NT2/D1 (cell line): ENCODE data around the gene RHOG.

Source experiments
- DNase-seq: peaks from one replicate; pipeline ENCODE4 v3.0.0-alpha.2; 2011; ENCODE audit warnings: low read depth, low spot score
- H3K27me3 ChIP-seq: 2 replicates; pipeline ENCODE4 v1.6.0; 2011; ENCODE audit warnings: mild to moderate bottlenecking; ENCODE audit not compliant: insufficient read length, insufficient read depth
- H3K36me3 ChIP-seq: 2 replicates; pipeline ENCODE4 v1.6.1; 2011; ENCODE audit warnings: mild to moderate bottlenecking, low read length, mixed read lengths; ENCODE audit not compliant: insufficient read depth, insufficient read length
- H3K4me1 ChIP-seq: 2 replicates; pipeline ENCODE4 v1.5.1; 2011; ENCODE audit not compliant: insufficient read depth, insufficient read length
- H3K4me3 ChIP-seq: 2 replicates; pipeline ENCODE4 v1.5.1; 2011; ENCODE audit warnings: low read depth; ENCODE audit not compliant: insufficient read length
- H3K9ac ChIP-seq: 2 replicates; pipeline ENCODE4 v1.6.0; 2011; ENCODE audit warnings: low read depth; ENCODE audit not compliant: insufficient read length
- H3K9me3 ChIP-seq: 2 replicates; pipeline ENCODE4 v1.5.1; 2011; ENCODE audit warnings: mild to moderate bottlenecking, low read length; ENCODE audit not compliant: insufficient read depth
- SUZ12 ChIP-seq: IDR thresholded peaks from 2 replicates; pipeline ENCODE4 v1.6.1; 2011; ENCODE audit not compliant: insufficient read length, insufficient read depth; ENCODE audit errors: extremely low read depth
- YY1 ChIP-seq: IDR thresholded peaks from 2 replicates; pipeline ENCODE4 v1.6.1; 2011; ENCODE audit not compliant: insufficient read length, insufficient read depth
- ZNF274 ChIP-seq: IDR thresholded peaks from 2 replicates; pipeline ENCODE4 v1.6.1; 2011; ENCODE audit warnings: mild to moderate bottlenecking, low read depth, low read length

Gene RHOG

DNA sequence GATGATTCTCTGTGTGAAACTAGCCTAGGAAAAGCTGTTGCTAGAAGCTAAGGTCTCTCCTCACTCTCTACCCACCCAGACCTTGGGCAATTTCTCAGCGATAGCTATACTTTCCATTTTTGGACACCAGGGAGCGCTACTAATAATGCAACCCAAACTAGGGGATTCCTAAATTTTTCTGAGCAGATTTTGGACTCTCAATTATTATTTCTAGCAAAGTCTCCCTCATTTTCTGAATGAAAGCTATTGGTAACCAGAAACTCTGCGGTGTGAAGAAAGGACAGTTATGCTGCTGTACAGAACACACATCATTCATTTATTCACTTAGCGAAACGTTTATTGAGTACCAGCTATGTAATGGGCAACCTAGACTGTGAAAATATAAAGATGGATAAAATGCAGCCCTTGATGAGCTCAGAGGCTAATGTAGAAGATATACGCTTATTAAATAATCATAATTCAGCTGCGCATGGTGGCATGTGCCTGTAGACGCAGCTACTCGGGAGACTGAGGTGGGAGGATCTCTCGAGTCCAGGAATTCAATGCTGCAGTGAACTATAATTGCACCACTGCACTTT lies 8.6 kb upstream of the RHOG start:
- Histone ChIP-seq H3K36me3 (no peaks in the 10 kb centered on the region), H3K4me3 (no peak overlapping the region), H3K27me3 (no peaks in the 10 kb centered on the region), H3K4me1 (peaks cover 6% of the 10 kb centered on the region), H3K9ac (no peak overlapping the region), H3K9me3 (no peaks in the 10 kb centered on the region)
- no peak for DNase-seq
- no peak for TF ChIP-seq YY1
- no peak for TF ChIP-seq SUZ12
- no peak for TF ChIP-seq ZNF274

DNA sequence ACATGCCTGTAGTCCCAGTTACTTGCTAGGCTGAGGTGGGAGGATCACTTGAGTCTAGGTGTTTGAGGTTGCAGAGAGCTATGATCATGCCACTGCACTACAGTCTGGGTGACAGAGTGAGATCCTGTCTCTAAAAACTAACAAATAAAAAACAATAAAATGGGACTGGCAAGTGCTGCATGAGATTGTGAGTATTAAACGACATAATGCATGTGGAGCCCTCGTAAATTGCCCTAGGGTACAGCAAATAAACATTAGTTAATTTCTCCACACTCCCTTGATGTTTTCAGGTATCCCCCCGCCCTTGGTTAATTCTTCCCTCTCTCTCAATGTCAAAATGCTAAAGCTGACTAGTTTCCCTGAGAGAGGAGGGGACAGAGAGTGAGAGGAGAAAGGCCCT lies 4.9 kb upstream of the RHOG start:
- TF ChIP-seq YY1 (no peak), ZNF274 (no peak), SUZ12 (no peak)
- Histone ChIP-seq H3K4me3 (no peak overlapping the region), H3K36me3 (no peaks in the 10 kb centered on the region), H3K9ac (no peak overlapping the region), H3K9me3 (no peaks in the 10 kb centered on the region), H3K27me3 (no peaks in the 10 kb centered on the region), H3K4me1 (no peaks in the 10 kb centered on the region)
- DNase-seq = no peak

DNA sequence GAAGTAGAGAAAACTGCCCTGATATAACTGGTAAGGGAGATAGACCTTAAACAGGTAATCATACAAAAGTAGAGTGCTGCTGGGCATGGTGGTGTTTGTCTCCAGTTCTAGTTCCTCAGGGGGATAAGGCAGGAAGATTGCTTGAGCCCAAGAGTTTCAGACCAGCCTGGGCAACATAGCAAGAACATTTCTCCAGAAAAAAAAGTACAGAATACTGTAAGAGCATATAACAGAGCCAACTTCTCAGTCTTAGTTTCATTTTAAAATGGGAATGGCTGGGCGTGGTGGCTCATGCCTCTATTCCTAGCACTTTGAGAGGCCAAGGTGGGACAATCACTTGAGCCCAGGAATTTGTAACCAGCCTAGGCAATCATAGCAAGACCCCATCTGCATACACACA lies 4.5 kb upstream of the RHOG start:
- Histone ChIP-seq H3K9me3 (no peaks in the 10 kb centered on the region), H3K4me3 (no peak overlapping the region), H3K4me1 (no peaks in the 10 kb centered on the region), H3K27me3 (no peaks in the 10 kb centered on the region), H3K9ac (no peak overlapping the region), H3K36me3 (no peaks in the 10 kb centered on the region)
- no peak for DNase-seq
- no peak for TF ChIP-seq ZNF274
- no peak for TF ChIP-seq YY1
- TF ChIP-seq SUZ12 = no peak

DNA sequence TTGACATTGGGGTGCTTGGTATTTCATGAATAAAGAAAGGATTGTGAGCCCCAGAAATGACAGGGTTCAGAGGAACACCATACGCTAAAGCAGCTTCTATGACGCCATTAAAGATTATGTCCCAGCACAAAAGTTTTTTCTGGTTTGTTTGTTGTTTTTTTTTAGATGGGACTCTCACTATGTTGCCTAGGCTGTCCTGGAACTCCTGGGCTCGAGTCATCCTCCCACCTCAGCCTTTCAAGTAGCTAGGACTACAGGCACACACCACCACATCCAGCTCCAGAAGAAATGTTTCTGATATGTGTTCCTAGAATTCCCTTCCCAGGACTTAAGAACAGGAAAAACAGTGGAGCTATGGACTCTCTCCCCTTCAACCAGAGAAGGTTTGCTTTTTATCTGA lies 2.6 kb upstream of the RHOG start:
- H3K4me1 ChIP-seq = peaks cover 8% of the 10 kb centered on the region
- no peak overlapping the region for H3K9ac ChIP-seq
- H3K27me3 ChIP-seq = no peaks in the 10 kb centered on the region
- no peak for DNase-seq
- H3K9me3 ChIP-seq = no peaks in the 10 kb centered on the region
- TF ChIP-seq ZNF274 (no peak), YY1 (no peak), SUZ12 (no peak)
- peaks cover 9% of the 10 kb centered on the region for H3K36me3 ChIP-seq
- no peak overlapping the region for H3K4me3 ChIP-seq

DNA sequence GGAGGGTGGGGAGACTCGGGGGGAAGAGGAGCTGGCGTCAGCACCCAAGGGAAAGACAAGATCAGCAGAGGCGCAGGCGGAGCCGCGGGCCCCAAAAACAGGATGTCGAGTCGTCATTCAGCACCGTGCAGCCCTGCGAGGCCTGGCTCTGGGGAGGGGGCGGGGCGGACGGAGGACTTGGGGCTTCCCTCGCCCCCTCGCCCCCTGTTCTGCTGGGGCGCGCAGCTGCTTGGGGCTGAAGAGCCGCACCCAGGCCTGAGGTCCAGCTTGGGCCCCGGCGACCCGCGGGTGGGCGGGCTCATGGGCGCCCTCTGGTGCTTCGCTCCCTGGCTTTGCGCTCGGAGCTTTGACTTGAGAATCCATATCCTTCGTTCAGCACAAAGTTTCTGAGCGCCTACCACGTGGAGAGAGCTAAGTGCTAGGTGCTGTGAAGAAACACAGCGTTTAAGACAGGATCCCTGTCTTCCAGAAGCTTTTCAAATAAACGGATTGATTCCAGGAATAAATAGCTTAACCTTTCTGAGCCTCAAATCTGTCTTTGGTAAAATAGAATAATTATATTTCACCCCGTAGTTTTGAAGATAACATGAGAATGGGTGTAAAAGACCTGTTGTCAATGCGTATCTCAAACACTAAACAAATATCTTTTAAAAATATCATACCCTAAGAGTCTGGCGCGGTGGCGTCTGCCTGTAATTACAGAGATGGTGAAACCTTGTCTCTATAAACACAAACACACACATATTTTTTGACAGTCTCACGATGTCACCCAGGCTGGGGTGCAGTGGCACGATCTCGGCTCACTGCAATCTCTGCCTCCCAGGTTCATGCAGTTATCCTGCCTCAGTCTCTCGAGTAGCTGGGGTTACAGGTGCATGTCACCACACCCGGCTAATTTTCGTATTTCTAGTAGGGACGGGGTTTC lies 929 bp upstream of the RHOG start:
- peaks cover 11% of the 10 kb centered on the region for H3K4me1 ChIP-seq
- no peaks in the 10 kb centered on the region for H3K27me3 ChIP-seq
- peak; percentile 72 for DNase-seq
- peak overlapping the region; percentile 36 for H3K4me3 ChIP-seq
- H3K9ac ChIP-seq = peak overlapping the region; percentile 82
- H3K36me3 ChIP-seq = peaks cover 24% of the 10 kb centered on the region
- H3K9me3 ChIP-seq = no peaks in the 10 kb centered on the region
- TF ChIP-seq YY1 (no peak), ZNF274 (no peak), SUZ12 (no peak)

DNA sequence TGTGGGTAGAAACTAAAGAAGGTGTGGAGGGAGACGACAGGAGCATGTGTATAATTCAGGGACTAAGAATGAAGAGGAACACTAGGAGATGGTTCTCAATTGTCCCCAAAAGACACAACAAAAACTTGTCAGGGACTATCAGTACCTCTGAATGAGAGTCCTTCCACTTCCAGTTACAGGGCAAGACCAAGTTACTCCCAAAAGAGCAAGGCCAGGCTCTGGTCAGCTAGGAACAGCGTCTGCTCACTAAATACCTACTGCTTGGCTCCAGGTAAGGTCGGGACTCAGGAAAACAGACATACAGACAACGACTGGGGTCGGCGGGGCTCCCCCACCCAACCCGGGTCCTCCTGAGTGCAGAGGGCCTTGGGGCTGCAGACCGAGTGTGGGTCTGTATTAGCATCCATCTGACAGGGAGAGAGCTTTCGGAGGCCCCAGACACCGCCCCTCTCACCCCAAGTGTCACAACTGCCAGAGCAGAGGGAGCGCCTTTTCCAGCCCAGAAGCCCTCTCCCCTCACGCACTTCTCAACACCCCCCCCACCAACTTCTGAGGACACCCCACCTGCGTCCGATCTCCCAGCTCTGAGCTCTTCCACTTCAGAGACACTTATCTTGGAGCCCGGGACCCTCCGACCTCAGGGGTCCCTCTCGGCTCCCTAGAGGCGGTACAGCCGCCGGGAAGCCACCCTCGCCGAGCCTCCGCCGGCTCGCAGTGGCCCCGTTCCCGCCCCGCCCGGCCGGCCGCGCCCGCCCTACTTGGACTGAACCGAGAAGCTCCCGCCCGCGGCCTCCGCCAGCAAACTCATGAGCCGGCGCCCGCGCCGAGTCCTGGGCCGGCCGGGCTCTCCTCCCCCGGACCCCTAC lies 522 bp downstream of the RHOG start:
- Histone ChIP-seq H3K4me3 (peak overlapping the region; percentile 80), H3K36me3 (peaks cover 32% of the 10 kb centered on the region), H3K27me3 (no peaks in the 10 kb centered on the region), H3K9me3 (no peaks in the 10 kb centered on the region), H3K4me1 (peaks cover 11% of the 10 kb centered on the region), H3K9ac (peak overlapping the region; percentile 87)
- DNase-seq = no peak
- TF ChIP-seq ZNF274 (no peak), YY1 (no peak), SUZ12 (no peak)

DNA sequence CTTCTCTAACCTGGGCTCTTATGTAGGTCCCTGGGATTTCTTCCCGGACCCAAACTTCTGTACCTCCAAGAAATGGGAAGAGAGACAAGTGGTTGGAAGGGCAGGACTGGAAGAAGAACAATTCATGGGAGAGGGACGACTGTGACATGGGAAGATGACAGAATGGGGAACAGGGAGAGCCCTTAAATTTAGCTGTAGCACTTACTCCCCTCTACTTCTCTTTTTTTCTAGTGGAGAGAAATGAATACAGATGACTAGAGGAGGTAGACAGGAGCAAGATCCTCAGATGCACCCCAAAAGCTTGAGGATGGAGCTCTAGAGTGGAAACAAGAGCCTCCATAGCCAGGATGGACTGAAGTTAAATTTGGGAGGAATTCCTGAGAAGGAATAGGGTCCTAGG lies 2.3 kb downstream of the RHOG start:
- Histone ChIP-seq H3K4me1 (peaks cover 13% of the 10 kb centered on the region), H3K36me3 (peaks cover 48% of the 10 kb centered on the region), H3K4me3 (no peak overlapping the region), H3K9me3 (no peaks in the 10 kb centered on the region), H3K27me3 (no peaks in the 10 kb centered on the region), H3K9ac (peak overlapping the region; percentile 38)
- TF ChIP-seq SUZ12 = no peak
- TF ChIP-seq YY1 = no peak
- TF ChIP-seq ZNF274 = no peak
- DNase-seq = no peak
